Measurements from ENCODE around the gene FRMD4A.

GRCh38 chr10:14144451-14144850 is 186.3 kb downstream of the FRMD4A start:
- TF ChIP-seq CTCF (conservative IDR thresholded peaks at IDR 0.05; ENCODE audit: low read depth, low read length) (no peak), EZH2 (IDR thresholded peaks at IDR 0.05; ENCODE audit: low read length, unreplicated experiment) (no peak)
